HepG2 (cell line): ENCODE data around the gene FAM193A. TPM values are rescaled to one million over a fixed set of nuclear protein-coding genes. Genes with fewer than 3 reads are reported as not detected.
"Not testable (repeated sequence)": the region's sequence is repeated elsewhere in the genome, so short reads cannot be mapped to it uniquely, and the experiment has no call there.

Experiments used
- ATAC-seq: fragments of 200-7000 bp; cut with Tn5 transposase; 3 replicates; pipeline ENCODE4 v1.9.1; 2020; ENCODE audit warnings: mild to moderate bottlenecking, moderate library complexity
- BruUV-seq: library from RNA; stranded (reverse); fragments of 400-500 nt; replicated peaks from 2 replicates; lab custom pipeline; 2021; lab: Mats Ljungman, UMichigan
- CTCF ChIA-PET: fragments of 300-600 bp; formaldehyde crosslinking; extraction: SDS; loops from one replicate; lab custom pipeline; 2021; ENCODE audit warnings: low total read pairs, inconsistent platforms, low intra/inter-chr PET ratio; lab: Yijun Ruan, JAX
- POLR2A ChIA-PET: fragments of 350-600 bp; sonication (Branson Sonifier 250); formaldehyde crosslinking; loops from one replicate; lab custom pipeline; 2020; ENCODE audit warnings: antibody characterized with exemption, inconsistent platforms; lab: Yijun Ruan, JAX
- DNase-seq: peaks from one replicate; pipeline ENCODE4 v3.0.0-alpha.2; 2015; ENCODE audit warnings: low spot score
- FAIRE-seq: peaks from 3 replicates; lab custom pipeline; 2011; peaks lifted over from hg19 to GRCh38; lab: Jason Lieb, UNC
- H2AFZ ChIP-seq: one replicate; pipeline ENCODE4 v1.6.1; 2011; ENCODE audit warnings: low read length, inconsistent platforms
- H3K27ac ChIP-seq: fragments of 300-600 bp; 3 replicates; pipeline ENCODE4 v1.8.0; 2011; ENCODE audit warnings: mixed run types, mild to moderate bottlenecking, mixed read lengths, low read length, inconsistent platforms; ENCODE audit not compliant: insufficient read depth; ENCODE audit errors: extremely low read length
- H3K27me3 ChIP-seq, 2 experiments: fragments of 200-600 bp in 1 of 2; 2 replicates in 1 of 2; 3 replicates in 1 of 2; pipeline versions ENCODE4 v1.6.0 to v1.8.0; 2011; ENCODE audit warnings: low read length in 2 of 2, mild to moderate bottlenecking in 2 of 2, moderate library complexity in 2 of 2, inconsistent platforms in 1 of 2; ENCODE audit not compliant: insufficient read depth in 2 of 2, control insufficient read depth in 1 of 2
- H3K36me3 ChIP-seq, 2 experiments: fragments of 200-600 bp in 1 of 2; replicated peaks in 1 of 2; 2 replicates in 1 of 2; 3 replicates in 1 of 2; pipeline versions ENCODE4 v1.5.1 to v1.8.0; 2011; ENCODE audit warnings: low read length in 2 of 2, inconsistent platforms in 1 of 2; ENCODE audit not compliant: insufficient read depth in 2 of 2, control insufficient read depth in 1 of 2
- H3K4me1 ChIP-seq: 2 replicates; pipeline ENCODE4 v1.5.1; 2012; ENCODE audit warnings: low read length, inconsistent platforms; ENCODE audit not compliant: insufficient read depth
- H3K4me2 ChIP-seq: 2 replicates; pipeline ENCODE4 v1.6.0; 2011; ENCODE audit warnings: low read depth, low read length, inconsistent platforms
- H3K4me3 ChIP-seq, 3 experiments: fragments of 200-600 bp in 1 of 3; sonication (generic), shearing (Covaris generic) in 1 of 3; replicated peaks in 1 of 3; 2 replicates each; pipeline ENCODE4 v1.5.1; 2011 to 2016; ENCODE audit warnings: low read length in 3 of 3, inconsistent platforms in 2 of 3, low read depth in 2 of 3, mild to moderate bottlenecking in 2 of 3, control low read depth in 1 of 3, mixed read lengths in 1 of 3; ENCODE audit not compliant: insufficient read depth in 1 of 3
- H3K79me2 ChIP-seq: one replicate; pipeline ENCODE4 v1.6.1; 2011; ENCODE audit warnings: low read length, inconsistent platforms; ENCODE audit not compliant: insufficient read depth
- H3K9ac ChIP-seq: 2 replicates; pipeline ENCODE4 v1.6.0; 2011; ENCODE audit warnings: mild to moderate bottlenecking, low read depth, low read length, inconsistent platforms; ENCODE audit not compliant: insufficient read depth
- H3K9me3 ChIP-seq: 2 replicates; pipeline ENCODE4 v1.5.1; 2012; ENCODE audit warnings: mild to moderate bottlenecking, low read length
- H4K20me1 ChIP-seq: 2 replicates; pipeline ENCODE4 v1.6.0; 2011; ENCODE audit warnings: inconsistent platforms, mild to moderate bottlenecking, low read length, moderate library complexity; ENCODE audit not compliant: insufficient read depth
- KLF11 ChIP-seq: IDR thresholded peaks from 2 replicates; pipeline ENCODE4 v1.6.1; 2016; ENCODE audit warnings: missing compliant biosample characterization
- RFXAP ChIP-seq: sonication (generic); formaldehyde crosslinking; IDR thresholded peaks from 2 replicates; pipeline ENCODE4 v1.4.0; 2020; ENCODE audit warnings: missing genetic modification reagents, borderline replicate concordance
- ZNF225 ChIP-seq: sonication (generic); formaldehyde crosslinking; IDR thresholded peaks from 2 replicates; pipeline ENCODE4 v1.4.0; 2020; ENCODE audit warnings: mild to moderate bottlenecking, missing genetic modification reagents
- ZNF557 ChIP-seq: sonication (generic); formaldehyde crosslinking; IDR thresholded peaks from 2 replicates; pipeline ENCODE4 v1.4.0; 2020; ENCODE audit warnings: missing genetic modification reagents
- ZNF674 ChIP-seq: sonication (generic); formaldehyde crosslinking; IDR thresholded peaks from 2 replicates; pipeline ENCODE4 v1.5.0; 2020; ENCODE audit warnings: low read depth, mild to moderate bottlenecking, missing genetic modification reagents
- WGBS: methylation state at CpG from one replicate; pipeline ENCODE4 v1.1.6; 2017; ENCODE audit warnings: low lambda C conversion rate; 5-methylcytosine and 5-hydroxymethylcytosine counted together
- in situ Hi-C: cut with HindIII; loops from 2 replicates; pipeline ENCODE4 v1.10.0; 2017; ENCODE audit warnings: low pct_unique_long_range_greater_than_20kb; ENCODE audit not compliant: extremely low pct_ligation_motif_present
- intact Hi-C: fragments of 100-400 bp; cut with micrococcal nuclease; formaldehyde crosslinking; loops from one replicate; pipeline ENCODE4 v1.10.0; 2022; ENCODE audit not compliant: unreplicated experiment
- polyA plus RNA-seq, 8 experiments: library from polyadenylated mRNA; depleted of rRNA in 3 of 8; stranded (reverse) in 7 of 8; unstranded in 1 of 8; fragments of >200 nt; fragmentation: Illumina TruSeq in 4 of 8; extraction: Trizol in 4 of 8; gene quantifications; 2 replicates each; pipeline versions ENCODE4 v1.2.1 to v1.2.3, GENCODE V29; 2011 to 2016; ENCODE audit warnings: low read depth in 4 of 8, missing spikeins in 1 of 8, mixed read lengths in 1 of 8; ENCODE audit not compliant: insufficient read depth in 1 of 8
- total RNA-seq, 5 experiments: library from RNA; depleted of rRNA; stranded (reverse); fragments of >200 nt; fragmentation: Illumina TruSeq; extraction: Trizol; gene quantifications; 2 replicates each; pipeline ENCODE4 v1.2.3, GENCODE V29; 2016; ENCODE audit warnings: low read depth in 1 of 5
- TF ChIP-seq, protein P1 (sequence below): sonication (generic); formaldehyde crosslinking; IDR thresholded peaks from 2 replicates; pipeline ENCODE4 v1.9.0; 2021; ENCODE audit warnings: missing genetic modification reagents, borderline replicate concordance

Gene FAM193A
- total and polyA plus RNA-seq, 2 of the 13 experiments (the other 11 are each of a cell fraction or from before 2014, with no cell fraction given), result 5.7 to 8.7 TPM

DNA sequence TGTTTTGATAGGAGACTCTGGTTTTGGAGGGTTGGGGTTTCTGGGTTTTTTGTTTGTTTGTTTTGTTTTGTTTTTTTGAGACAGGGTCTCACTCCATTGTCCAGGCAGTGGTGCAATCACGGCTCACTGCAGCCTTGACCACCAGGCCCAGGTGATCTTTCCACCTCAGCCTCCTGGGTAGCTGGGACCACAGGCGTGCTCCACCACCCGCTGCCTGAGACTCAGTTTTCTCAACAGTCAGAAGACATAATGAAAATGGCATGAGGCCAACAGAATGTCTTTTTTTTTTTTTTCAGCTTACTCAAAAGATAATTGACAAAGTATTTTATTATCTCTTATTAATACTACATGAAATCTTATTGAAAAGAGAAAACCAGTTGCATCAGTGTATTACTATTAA is 187.3 kb downstream of the FAM193A start (continued):
- TF ChIP-seq, protein P1, sequence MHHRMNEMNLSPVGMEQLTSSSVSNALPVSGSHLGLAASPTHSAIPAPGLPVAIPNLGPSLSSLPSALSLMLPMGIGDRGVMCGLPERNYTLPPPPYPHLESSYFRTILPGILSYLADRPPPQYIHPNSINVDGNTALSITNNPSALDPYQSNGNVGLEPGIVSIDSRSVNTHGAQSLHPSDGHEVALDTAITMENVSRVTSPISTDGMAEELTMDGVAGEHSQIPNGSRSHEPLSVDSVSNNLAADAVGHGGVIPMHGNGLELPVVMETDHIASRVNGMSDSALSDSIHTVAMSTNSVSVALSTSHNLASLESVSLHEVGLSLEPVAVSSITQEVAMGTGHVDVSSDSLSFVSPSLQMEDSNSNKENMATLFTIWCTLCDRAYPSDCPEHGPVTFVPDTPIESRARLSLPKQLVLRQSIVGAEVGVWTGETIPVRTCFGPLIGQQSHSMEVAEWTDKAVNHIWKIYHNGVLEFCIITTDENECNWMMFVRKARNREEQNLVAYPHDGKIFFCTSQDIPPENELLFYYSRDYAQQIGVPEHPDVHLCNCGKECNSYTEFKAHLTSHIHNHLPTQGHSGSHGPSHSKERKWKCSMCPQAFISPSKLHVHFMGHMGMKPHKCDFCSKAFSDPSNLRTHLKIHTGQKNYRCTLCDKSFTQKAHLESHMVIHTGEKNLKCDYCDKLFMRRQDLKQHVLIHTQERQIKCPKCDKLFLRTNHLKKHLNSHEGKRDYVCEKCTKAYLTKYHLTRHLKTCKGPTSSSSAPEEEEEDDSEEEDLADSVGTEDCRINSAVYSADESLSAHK, result no peak
- TF ChIP-seq KLF11 (CRISPR knock-in tag) (no peak), ZNF674 (CRISPR knock-in tag) (no peak)

GRCh38 chr4:2725380-2725779 is 188.9 kb downstream of the FAM193A start:
- ChIA-PET POLR2A (no interaction called here), CTCF (no interaction called here)
- no TSS peak for BruUV-seq

GRCh38 chr4:2726881-2727280 is 190.4 kb downstream of the FAM193A start:
- peaks cover 8 to 21% of the 10 kb centered on the region in 2 experiments; a peak in 4 of 5 replicates for H3K36me3 ChIP-seq
- POLR2A ChIA-PET, DNase-seq, ATAC-seq, H3K9me3 ChIP-seq, H3K27ac ChIP-seq, BruUV-seq, FAIRE-seq, in situ Hi-C loops, H3K4me2 ChIP-seq, intact Hi-C loops, H4K20me1 ChIP-seq, H2AFZ ChIP-seq, H3K27me3 ChIP-seq, H3K9ac ChIP-seq, H3K4me3 ChIP-seq, H3K79me2 ChIP-seq, H3K4me1 ChIP-seq, CTCF ChIA-PET: not testable (repeated sequence)
- WGBS, result 97% methylated on average over 17 of the region's 17 CpGs

More at GRCh38 chr4:2725380-2725779, 188.9 kb downstream of the FAM193A start:
- TF ChIP-seq RFXAP (CRISPR knock-in tag) (no peak), ZNF557 (no peak), ZNF225 (CRISPR knock-in tag) (no peak)
- FAIRE-seq (no peak), DNase-seq (no peak), ATAC-seq (no peak)
- H2AFZ ChIP-seq, result no peak overlapping the region
- WGBS, result 92% methylated on average over 4 of the region's 4 CpGs
- no peaks in the 10 kb centered on the region for H3K4me1 ChIP-seq
- no peaks in the 10 kb centered on the region for H3K79me2 ChIP-seq
- H3K27me3 ChIP-seq, result no peaks in the 10 kb centered on the region
- H3K27ac ChIP-seq, result no peak overlapping the region
- in situ Hi-C loops (no loop called here), intact Hi-C loops (no loop called here)
- H3K36me3 ChIP-seq, result peaks cover 8 to 27% of the 10 kb centered on the region in 2 experiments; a peak in 4 of 5 replicates
- H3K4me3 ChIP-seq, result no peak overlapping the region
- H4K20me1 ChIP-seq, result no peaks in the 10 kb centered on the region
- H3K4me2 ChIP-seq, result no peak overlapping the region
- H3K9me3 ChIP-seq, result no peaks in the 10 kb centered on the region
- H3K9ac ChIP-seq, result no peak overlapping the region
